Esophagus (tissue), 2 donors: ENCODE results near the gene TTC39B. TPM values are rescaled to one million over a fixed set of nuclear protein-coding genes. Genes with fewer than 3 reads are reported as not detected.

Experiments
- H3K27ac ChIP-seq, 2 donors: one replicate each; pipeline ENCODE4 v1.5.1; 2013; ENCODE audit warnings: low read depth in 2 of 2, mild to moderate bottlenecking in 2 of 2, inconsistent platforms in 1 of 2, low read length in 1 of 2, moderate library complexity in 1 of 2
- H3K27me3 ChIP-seq, 2 donors: one replicate each; pipeline ENCODE4 v1.6.1; 2013; ENCODE audit warnings: low read length in 2 of 2, control low read depth in 1 of 2, mild to moderate bottlenecking in 1 of 2; ENCODE audit not compliant: insufficient read depth in 2 of 2, control insufficient read depth in 1 of 2
- H3K36me3 ChIP-seq, 2 donors: one replicate each; pipeline ENCODE4 v1.6.1; 2013; ENCODE audit warnings: low read length in 1 of 2; ENCODE audit not compliant: control insufficient read depth in 2 of 2, insufficient read depth in 2 of 2
- H3K4me1 ChIP-seq, 2 donors: one replicate each; pipeline ENCODE4 v1.6.1; 2013; ENCODE audit warnings: low read length in 1 of 2; ENCODE audit not compliant: control insufficient read depth in 2 of 2, insufficient read depth in 2 of 2
- H3K4me3 ChIP-seq, 2 donors: one replicate each; pipeline ENCODE4 v1.5.1; 2013; ENCODE audit warnings: low read length in 2 of 2, mild to moderate bottlenecking in 2 of 2, low read depth in 1 of 2, moderate library complexity in 1 of 2
- H3K9me3 ChIP-seq, 2 donors: one replicate each; pipeline ENCODE4 v1.6.1; 2013; ENCODE audit warnings: mild to moderate bottlenecking in 2 of 2, low read depth in 1 of 2, low read length in 1 of 2, moderate library complexity in 1 of 2; ENCODE audit not compliant: control insufficient read depth in 2 of 2, insufficient read depth in 1 of 2
- WGBS, 2 donors: extraction: QIAGEN DNeasy Blood & Tissue Kit; methylation state at CpG; one replicate each; pipeline ENCODE4 v1.1.7; 2013; 5-methylcytosine and 5-hydroxymethylcytosine counted together
- polyA plus RNA-seq, 2 donors: library from polyadenylated mRNA; stranded (reverse); fragments of 200-250 nt; gene quantifications; one replicate each; pipeline ENCODE4 v1.2.3, GENCODE V29; 2013
- donor health status: healthy with polysubstance abuse.
- donor health status: Bipolar disorder and iron deficiency.

TTC39B gene
- polyA plus RNA-seq, 2 donors, result 9.9 to 10.7 TPM

DNA sequence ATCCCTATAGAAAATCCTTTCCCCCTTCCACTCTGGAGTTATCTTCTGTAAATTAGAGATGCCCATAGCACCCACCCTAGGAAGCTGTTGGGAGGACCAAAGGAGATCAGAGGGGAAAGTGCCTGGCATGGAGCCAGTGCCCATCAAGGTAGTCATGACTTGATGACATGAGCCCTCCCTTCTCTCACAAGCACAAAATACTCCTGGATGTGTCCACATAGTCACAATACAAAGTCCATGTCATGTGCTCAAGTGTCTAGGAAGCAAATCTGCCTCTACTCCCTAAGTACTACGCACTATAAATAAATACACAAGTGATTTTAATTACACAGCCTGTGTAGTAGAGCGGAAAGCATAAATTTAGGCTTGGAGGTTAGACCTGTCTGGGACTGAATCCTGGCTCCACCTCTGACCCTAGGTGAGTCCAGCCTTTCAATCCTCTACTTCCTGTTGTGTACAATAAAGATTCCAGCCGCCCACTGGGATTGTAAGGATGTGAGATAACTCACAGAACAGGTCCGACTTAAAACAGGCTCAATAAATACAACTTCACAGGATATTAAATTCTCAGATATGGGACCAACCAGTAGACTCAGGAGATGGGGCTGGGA, 30.6 kb downstream of the TTC39B start:
- H3K36me3 ChIP-seq, result peaks cover 0 to 1% of the 10 kb centered on the region in 2 donors
- H3K4me3 ChIP-seq, result no peak overlapping the region
- peaks cover 0 to under 1% of the 10 kb centered on the region in 2 donors for H3K4me1 ChIP-seq
- H3K9me3 ChIP-seq, result no peaks in the 10 kb centered on the region
- no peak overlapping the region for H3K27ac ChIP-seq
- 70 to 71% methylated on average over 4 of the region's 4 CpGs for WGBS, 2 donors
- no peaks in the 10 kb centered on the region for H3K27me3 ChIP-seq

DNA sequence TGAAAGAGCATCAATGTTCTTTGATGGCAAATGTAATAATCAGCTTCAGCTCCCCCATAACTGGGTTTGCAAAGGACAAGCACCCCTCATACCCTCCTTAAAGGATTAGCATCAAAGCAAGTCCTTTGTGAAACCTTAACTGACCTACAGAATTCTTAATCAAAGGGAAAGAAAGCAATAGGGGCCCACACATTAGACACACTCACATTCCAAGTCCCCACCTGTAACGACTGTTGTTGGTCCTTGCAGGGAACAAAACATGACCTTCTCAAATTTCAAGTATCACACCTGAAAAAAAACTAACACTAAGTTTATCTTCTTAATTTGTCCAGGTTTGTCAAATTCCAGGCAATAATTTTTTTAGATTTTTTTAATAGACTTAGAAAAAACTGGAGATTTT, 32.6 kb downstream of the TTC39B start:
- no peak overlapping the region for H3K27ac ChIP-seq
- H3K9me3 ChIP-seq, result no peaks in the 10 kb centered on the region
- H3K36me3 ChIP-seq, result peaks cover 0 to 2% of the 10 kb centered on the region in 2 donors
- H3K4me3 ChIP-seq, result no peak overlapping the region
- WGBS, 2 donors, result 81 to 86% methylated on average over 1 of the region's 1 CpG
- peaks cover 0 to 2% of the 10 kb centered on the region in 2 donors for H3K4me1 ChIP-seq
- H3K27me3 ChIP-seq, result no peaks in the 10 kb centered on the region

DNA sequence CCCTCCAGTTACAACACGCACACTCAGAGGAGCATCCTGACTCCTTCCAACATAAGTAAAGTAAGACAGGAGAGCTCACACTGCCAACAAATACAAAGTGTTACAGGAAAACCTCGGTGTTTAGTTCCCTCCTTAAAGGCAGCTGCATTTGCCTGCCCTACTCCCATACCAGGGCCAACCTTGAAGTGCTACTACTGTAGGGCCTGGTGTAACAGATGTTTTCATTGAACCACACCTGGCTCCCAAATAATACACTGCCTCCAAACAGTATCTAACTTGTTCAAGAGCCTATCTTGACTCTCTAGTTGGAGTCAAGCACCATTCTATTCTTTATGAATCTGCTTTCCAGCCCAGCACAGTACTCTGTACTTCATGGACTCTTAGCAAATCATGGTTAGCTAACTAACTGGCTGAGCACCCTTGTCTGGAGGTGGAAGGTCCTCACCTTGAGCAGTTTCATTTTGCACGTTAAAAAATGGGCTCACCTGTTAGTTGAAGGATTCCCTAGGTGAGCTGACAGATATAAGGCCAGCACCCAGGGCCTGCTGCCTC, 34.6 kb downstream of the TTC39B start:
- WGBS, 2 donors, result 77 to 92% methylated on average over 3 of the region's 3 CpGs
- Histone ChIP-seq H3K27me3 (no peaks in the 10 kb centered on the region), H3K27ac (peak overlapping the region in 1 of 2 donors; percentile 59), H3K4me1 (peaks cover 0 to 2% of the 10 kb centered on the region in 2 donors), H3K4me3 (no peak overlapping the region), H3K36me3 (peaks cover 0 to 2% of the 10 kb centered on the region in 2 donors), H3K9me3 (no peaks in the 10 kb centered on the region)

DNA sequence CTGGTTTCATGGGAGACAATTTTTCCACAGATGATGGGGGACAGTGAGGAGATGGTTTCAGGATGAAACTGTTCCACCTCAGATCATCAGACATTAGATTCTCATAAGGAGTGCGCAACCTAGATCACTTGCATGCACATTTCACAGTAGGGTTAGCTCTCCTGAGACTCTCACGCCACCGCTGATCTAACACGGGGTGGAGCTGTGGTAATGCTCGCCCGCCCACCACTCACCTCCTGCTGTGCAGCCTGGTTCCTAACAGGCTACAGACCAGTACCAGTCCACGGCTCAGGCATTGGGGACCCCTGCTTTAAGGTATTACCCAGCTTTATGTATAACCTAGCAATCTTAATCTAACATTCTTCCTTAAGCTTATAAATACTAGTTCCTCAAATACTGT, 35.6 kb downstream of the TTC39B start:
- Histone ChIP-seq H3K9me3 (no peaks in the 10 kb centered on the region), H3K27me3 (no peaks in the 10 kb centered on the region), H3K4me1 (peaks cover 0 to 2% of the 10 kb centered on the region in 2 donors), H3K27ac (no peak overlapping the region), H3K4me3 (no peak overlapping the region), H3K36me3 (peaks cover 0 to 2% of the 10 kb centered on the region in 2 donors)
- 88 to 89% methylated on average over 7 of the region's 7 CpGs for WGBS, 2 donors

DNA sequence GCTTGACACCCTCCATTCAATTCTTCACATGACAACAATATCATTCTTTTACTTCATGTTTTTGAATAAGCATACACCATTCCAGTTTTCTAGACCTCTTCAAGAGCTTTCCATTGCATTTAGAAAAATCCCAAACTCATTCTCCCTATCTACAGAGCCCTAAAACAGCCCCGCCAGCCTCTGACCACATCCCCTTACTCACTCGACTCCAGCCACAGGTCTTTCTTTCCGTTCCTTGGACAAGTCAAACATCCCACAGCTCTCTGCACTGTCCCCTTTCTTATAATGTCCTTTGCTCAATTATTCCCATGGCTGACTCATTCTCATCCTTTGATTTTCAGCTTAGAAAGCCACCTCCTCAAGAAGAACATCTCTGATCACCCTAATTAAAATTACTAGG, 38.2 kb downstream of the TTC39B start:
- no peaks in the 10 kb centered on the region for H3K9me3 ChIP-seq
- no peak overlapping the region for H3K27ac ChIP-seq
- WGBS, 2 donors, result 80 to 85% methylated on average over 3 of the region's 3 CpGs
- H3K4me3 ChIP-seq, result no peak overlapping the region
- H3K27me3 ChIP-seq, result no peaks in the 10 kb centered on the region
- peaks cover 0 to 2% of the 10 kb centered on the region in 2 donors for H3K36me3 ChIP-seq
- peaks cover 0 to 2% of the 10 kb centered on the region in 2 donors for H3K4me1 ChIP-seq

DNA sequence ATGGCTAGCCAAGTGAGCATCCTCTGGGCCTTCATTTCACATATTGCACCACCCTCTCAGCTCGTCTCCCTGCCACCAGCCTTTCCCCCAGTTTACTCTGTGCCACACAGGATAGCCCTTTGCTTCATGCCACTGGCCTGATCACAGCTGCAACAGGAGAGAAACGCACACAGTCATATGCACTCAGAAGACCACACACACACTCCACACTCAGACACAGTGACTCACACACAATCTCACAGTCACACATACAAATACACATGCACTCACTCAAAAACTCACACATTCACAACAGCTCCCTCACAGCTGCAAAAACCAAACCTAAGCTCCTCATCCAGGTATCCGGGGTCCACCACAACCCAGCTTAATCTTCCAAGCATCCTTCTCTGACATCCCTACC, 38.7 kb downstream of the TTC39B start:
- H3K36me3 ChIP-seq, result peaks cover 0 to 2% of the 10 kb centered on the region in 2 donors
- H3K27ac ChIP-seq, result no peak overlapping the region
- 93 to 95% methylated on average over 3 of the region's 3 CpGs for WGBS, 2 donors
- peaks cover 0 to 2% of the 10 kb centered on the region in 2 donors for H3K4me1 ChIP-seq
- H3K9me3 ChIP-seq, result no peaks in the 10 kb centered on the region
- no peak overlapping the region for H3K4me3 ChIP-seq
- no peaks in the 10 kb centered on the region for H3K27me3 ChIP-seq

DNA sequence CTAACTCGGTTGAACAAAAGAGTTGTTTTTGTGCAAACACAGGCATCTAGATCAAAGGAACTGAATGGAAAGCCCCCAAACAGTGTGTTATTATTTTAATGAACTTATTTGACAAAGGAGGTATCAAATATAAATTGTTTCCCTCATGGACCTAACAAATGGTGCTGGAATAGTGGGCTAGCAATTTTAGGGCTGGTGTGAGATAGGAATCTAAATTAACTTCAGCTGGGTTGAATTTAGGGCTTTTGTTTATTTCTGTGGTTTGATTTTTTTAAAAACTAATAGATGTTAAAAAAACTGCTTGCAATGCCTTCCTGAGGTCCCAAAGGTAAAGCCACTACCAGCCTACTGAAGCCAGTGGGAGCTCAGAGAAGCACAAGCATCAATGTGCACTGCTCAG, 42.1 kb downstream of the TTC39B start:
- 64 to 77% methylated on average over 1 of the region's 1 CpG for WGBS, 2 donors
- Histone ChIP-seq H3K9me3 (no peaks in the 10 kb centered on the region), H3K36me3 (no peaks in the 10 kb centered on the region), H3K27me3 (no peaks in the 10 kb centered on the region), H3K4me1 (no peaks in the 10 kb centered on the region), H3K27ac (no peak overlapping the region), H3K4me3 (no peak overlapping the region)

DNA sequence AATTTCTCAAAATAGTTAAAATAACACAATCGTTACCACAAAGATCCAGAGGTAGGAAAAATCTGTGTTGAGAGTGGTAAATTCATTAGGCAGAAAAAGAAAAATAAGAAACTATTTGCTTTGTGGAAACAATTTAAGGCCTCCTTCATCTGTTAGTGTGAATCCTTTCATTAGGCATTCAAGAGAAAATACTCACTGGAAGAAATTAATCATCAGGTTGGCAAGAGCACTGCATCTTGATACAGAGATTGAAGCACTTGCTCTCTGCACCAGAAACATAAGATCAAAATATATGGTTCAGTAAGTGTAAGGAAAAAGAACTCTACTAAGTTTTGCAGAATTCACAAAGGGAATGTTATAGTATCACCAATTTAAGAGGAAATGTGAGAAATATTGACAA, 44.4 kb downstream of the TTC39B start:
- 72 to 74% methylated on average over 1 of the region's 1 CpG for WGBS, 2 donors
- Histone ChIP-seq H3K4me3 (no peak overlapping the region), H3K27ac (no peak overlapping the region), H3K27me3 (no peaks in the 10 kb centered on the region), H3K4me1 (no peaks in the 10 kb centered on the region), H3K9me3 (no peaks in the 10 kb centered on the region), H3K36me3 (no peaks in the 10 kb centered on the region)

DNA sequence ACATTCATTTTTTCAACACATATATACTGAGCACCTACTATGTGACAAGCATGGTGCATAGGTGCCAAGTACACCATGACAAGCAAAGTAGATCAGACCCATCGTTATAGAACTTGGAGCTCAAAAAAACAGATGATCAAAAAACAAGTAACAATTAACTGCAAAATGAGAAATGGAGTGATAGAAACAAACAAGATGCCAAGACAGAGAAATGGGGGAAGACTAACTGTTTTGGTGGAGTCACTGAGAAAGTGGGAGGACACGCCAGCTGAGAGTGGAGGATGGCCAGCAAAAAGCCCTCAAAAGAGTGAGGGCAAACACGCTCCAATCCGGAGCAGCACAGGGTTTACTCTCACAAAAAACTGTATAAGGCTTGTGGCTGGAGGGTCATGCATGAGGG, 50.6 kb downstream of the TTC39B start:
- Histone ChIP-seq H3K4me3 (no peak overlapping the region), H3K27ac (no peak overlapping the region), H3K4me1 (no peaks in the 10 kb centered on the region), H3K27me3 (no peaks in the 10 kb centered on the region), H3K36me3 (no peaks in the 10 kb centered on the region), H3K9me3 (no peaks in the 10 kb centered on the region)
- WGBS, 2 donors, result 94 to 99% methylated on average over 4 of the region's 4 CpGs

DNA sequence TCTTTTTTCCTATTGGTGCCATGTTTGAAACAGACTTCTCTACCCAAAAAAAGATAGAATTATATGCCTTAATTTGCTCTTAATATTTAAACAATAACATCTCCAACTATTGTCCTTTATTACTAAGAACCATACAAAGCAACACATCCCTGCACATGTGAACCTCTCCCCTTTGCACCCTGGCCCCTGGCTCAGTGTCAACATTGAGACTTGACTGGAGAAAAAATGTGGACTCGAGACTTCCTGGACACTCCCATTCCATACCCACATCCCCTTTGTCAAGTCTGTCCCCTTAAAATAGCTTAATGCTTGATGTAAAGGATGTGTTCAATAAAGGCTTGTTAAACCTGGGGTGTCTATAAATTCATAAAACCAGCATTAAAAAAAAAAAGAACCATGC, 53.2 kb downstream of the TTC39B start:
- peaks cover 0 to 2% of the 10 kb centered on the region in 2 donors for H3K36me3 ChIP-seq

More for the DNA sequence above, 53.2 kb downstream of the TTC39B start:
- no peaks in the 10 kb centered on the region for H3K9me3 ChIP-seq
- H3K4me3 ChIP-seq, result no peak overlapping the region
- WGBS, 2 donors, result 47 to 65% methylated on average over 1 of the region's 1 CpG
- no peaks in the 10 kb centered on the region for H3K4me1 ChIP-seq
- no peak overlapping the region for H3K27ac ChIP-seq
- no peaks in the 10 kb centered on the region for H3K27me3 ChIP-seq
